Endothelial cell of umbilical vein (primary cell): ENCODE data around the gene KIF18A. TPM values are rescaled to one million over a fixed set of nuclear protein-coding genes. Genes with fewer than 3 reads are reported as not detected.

ENCODE experiments used
- BruUV-seq: library from RNA; stranded (reverse); fragments of 400-500 nt; replicated peaks from 2 replicates; lab custom pipeline; 2021; lab: Mats Ljungman, UMichigan
- CTCF ChIA-PET: fragments of 300-600, 350-600 bp; sonication (Branson Sonifier 250); formaldehyde crosslinking; loops from one replicate; lab custom pipeline; 2021; ENCODE audit warnings: antibody characterized with exemption, inconsistent platforms; lab: Charles Lee
- POLR2A ChIA-PET: fragments of 300-600, 350-600 bp; sonication (Branson Sonifier 250); formaldehyde crosslinking; loops from one replicate; lab custom pipeline; 2021; ENCODE audit warnings: antibody characterized with exemption, inconsistent platforms; lab: Charles Lee
- DNase-seq: peaks from one replicate; pipeline ENCODE4 v3.0.0-alpha.2; 2011; ENCODE audit warnings: low read depth, low spot score
- FAIRE-seq: peaks from 2 replicates; lab custom pipeline; 2011; peaks lifted over from hg19 to GRCh38; lab: Jason Lieb, UNC
- H2AFZ ChIP-seq: 2 replicates; pipeline ENCODE4 v1.6.0; 2012; ENCODE audit warnings: low read depth, low read length, control low read depth, inconsistent platforms
- H3K27ac ChIP-seq: 2 replicates; pipeline ENCODE4 v1.5.1; 2011; ENCODE audit warnings: low read depth, mild to moderate bottlenecking, control low read depth, low read length, moderate library complexity; ENCODE audit not compliant: insufficient read depth
- H3K27me3 ChIP-seq, 2 experiments: 2 replicates each; pipeline versions ENCODE4 v1.6.0 to v1.6.1; 2011; ENCODE audit warnings: low read length in 2 of 2, mixed read lengths in 1 of 2; ENCODE audit not compliant: control insufficient read depth in 2 of 2, insufficient read depth in 2 of 2
- H3K36me3 ChIP-seq, 2 experiments: 2 replicates in 1 of 2; 3 replicates in 1 of 2; pipeline ENCODE4 v1.5.1; 2011; ENCODE audit warnings: low read length in 2 of 2, mild to moderate bottlenecking in 1 of 2, moderate library complexity in 1 of 2; ENCODE audit not compliant: control insufficient read depth in 2 of 2, insufficient read depth in 2 of 2; ENCODE audit errors: extremely low read depth in 1 of 2
- H3K4me1 ChIP-seq: 3 replicates; pipeline ENCODE4 v1.5.1; 2011; ENCODE audit warnings: mild to moderate bottlenecking, low read length; ENCODE audit not compliant: control insufficient read depth, insufficient read depth; ENCODE audit errors: extremely low read depth
- H3K4me2 ChIP-seq: 2 replicates; pipeline ENCODE4 v1.6.1; 2011; ENCODE audit warnings: low read length, control low read depth, mixed read lengths; ENCODE audit not compliant: insufficient read depth
- H3K4me3 ChIP-seq, 3 experiments: fragments of 200-600 bp in 1 of 3; sonication (generic), shearing (Covaris generic) in 1 of 3; replicated peaks in 1 of 3; 2 replicates each; pipeline ENCODE4 v1.5.1; 2011 to 2016; ENCODE audit warnings: control low read depth in 3 of 3, low read length in 3 of 3, mild to moderate bottlenecking in 2 of 3, inconsistent platforms in 1 of 3, low read depth in 1 of 3, moderate library complexity in 1 of 3; ENCODE audit not compliant: insufficient read depth in 1 of 3
- H3K79me2 ChIP-seq: 2 replicates; pipeline ENCODE4 v1.6.0; 2012; ENCODE audit warnings: low read length, inconsistent platforms; ENCODE audit not compliant: control insufficient read depth, insufficient read depth
- H3K9ac ChIP-seq: replicated peaks from 2 replicates; pipeline ENCODE3; 2011; ENCODE audit warnings: low read length, control low read depth; ENCODE audit not compliant: insufficient read depth; ENCODE audit errors: extremely low read depth
- H3K9me1 ChIP-seq: replicated peaks from 3 replicates; pipeline ENCODE4 v1.6.0; 2011; ENCODE audit warnings: mild to moderate bottlenecking, low read length; ENCODE audit not compliant: control insufficient read depth, insufficient read depth; ENCODE audit errors: extremely low read depth
- H3K9me3 ChIP-seq: replicated peaks from 2 replicates; pipeline ENCODE4 v1.5.1; 2012; ENCODE audit warnings: low read length, inconsistent platforms; ENCODE audit not compliant: control insufficient read depth, insufficient read depth
- H4K20me1 ChIP-seq: replicated peaks from 2 replicates; pipeline ENCODE3; 2011; ENCODE audit warnings: mild to moderate bottlenecking, low read length; ENCODE audit not compliant: control insufficient read depth, insufficient read depth; ENCODE audit errors: extremely low read depth
- CTCF ChIP-seq, 2 donors: IDR thresholded peaks; 1 replicate in 1 of 2; 2 replicates in 1 of 2; pipeline ENCODE4 v1.5.1; 2011; ENCODE audit warnings: low read length in 2 of 2, mild to moderate bottlenecking in 2 of 2, moderate library complexity in 2 of 2, control low read depth in 1 of 2, inconsistent platforms in 1 of 2, low read depth in 1 of 2; ENCODE audit not compliant: insufficient read depth in 1 of 2; ENCODE audit errors: extremely low read depth in 1 of 2
- EZH2 ChIP-seq: IDR thresholded peaks from 2 replicates; pipeline ENCODE4 v1.6.1; 2012; ENCODE audit warnings: borderline replicate concordance, low read depth, mild to moderate bottlenecking, moderate library complexity, low read length, inconsistent platforms; ENCODE audit not compliant: severe bottlenecking
- FOS ChIP-seq: IDR thresholded peaks from 2 replicates; pipeline ENCODE4 v1.6.1; 2011; ENCODE audit warnings: mild to moderate bottlenecking, low read length, moderate library complexity, borderline replicate concordance; ENCODE audit not compliant: insufficient read depth
- GATA2 ChIP-seq: IDR thresholded peaks from 2 replicates; pipeline ENCODE4 v1.7.0; 2011; ENCODE audit warnings: low read depth, mild to moderate bottlenecking, moderate library complexity, mixed read lengths, low read length; ENCODE audit not compliant: insufficient read length, insufficient read depth
- JUN ChIP-seq: IDR thresholded peaks from 2 replicates; pipeline ENCODE4 v1.6.1; 2011; ENCODE audit warnings: borderline replicate concordance, low read depth; ENCODE audit not compliant: insufficient read length, insufficient read depth
- MAX ChIP-seq: IDR thresholded peaks from 2 replicates; pipeline ENCODE4 v1.6.1; 2011; ENCODE audit not compliant: insufficient read depth, insufficient read length
- MYC ChIP-seq: IDR thresholded peaks from one replicate; pipeline ENCODE4 v1.6.1; 2011; ENCODE audit warnings: mild to moderate bottlenecking, low read depth, low read length
- POLR2A ChIP-seq: IDR thresholded peaks from 2 replicates; pipeline ENCODE4 v1.6.1; 2012; ENCODE audit warnings: low read depth, mild to moderate bottlenecking, control low read depth, low read length
- POLR2AphosphoS5 ChIP-seq: IDR thresholded peaks from 2 replicates; pipeline ENCODE4 v1.6.1; 2012; ENCODE audit warnings: low read depth, mild to moderate bottlenecking, control low read depth, low read length, moderate library complexity; ENCODE audit not compliant: insufficient read depth
- dilution Hi-C: fragments of 300-500 bp; cut with MboI; formaldehyde crosslinking; loops from one replicate; pipeline ENCODE4 v1.15.0; 2019; ENCODE audit warnings: low sequenced_read_pairs; ENCODE audit not compliant: extremely low pct_ligation_motif_present
- intact Hi-C: fragments of 100-400 bp; cut with micrococcal nuclease; formaldehyde crosslinking; loops from one replicate; pipeline ENCODE4 v1.10.0; 2022
- polyA plus RNA-seq, 4 experiments: library from polyadenylated mRNA; depleted of rRNA in 3 of 4; stranded (reverse) in 3 of 4; unstranded in 1 of 4; fragments of >200 nt; gene quantifications; 2 replicates each; pipeline versions ENCODE4 v1.2.1 to v1.2.3, GENCODE V29; 2011 to 2012; ENCODE audit warnings: missing spikeins in 1 of 4
- total RNA-seq: library from RNA; stranded (reverse); gene quantifications from 2 replicates; pipeline ENCODE4 v1.2.3, GENCODE V29; 2021

The KIF18A gene
- total and polyA plus RNA-seq, 2 donors (not counting 3 experiments of a cell fraction or from before 2014, with no cell fraction given), result 2.5 to 18.5 TPM

GRCh38 chr11:28072321-28072720 lies 35.6 kb downstream of the KIF18A start:
- no peak for TF ChIP-seq GATA2
- no peak for TF ChIP-seq JUN
- FAIRE-seq (peak; percentile 26), DNase-seq (peak; percentile 58)
- H3K9me3 ChIP-seq, result no peaks in the 10 kb centered on the region
- ChIA-PET CTCF (interaction anchor here (0.8 to 2.1 kb wide), 7 partner anchors 11 to 1087 kb away, joined by 3 to 6 read pairs (median 5); no protein-coding TSS in a partner anchor), POLR2A (no interaction called here)
- no peak overlapping the region for H3K4me3 ChIP-seq
- no peaks in the 10 kb centered on the region for H3K36me3 ChIP-seq
- H3K9me1 ChIP-seq, result no peaks in the 10 kb centered on the region
- peak overlapping the region; percentile 54 for H2AFZ ChIP-seq
- no TSS peak for BruUV-seq
- H3K27me3 ChIP-seq, result no peaks in the 10 kb centered on the region
- intact Hi-C loops, result no loop called here
- no peak overlapping the region for H3K27ac ChIP-seq
- no peaks in the 10 kb centered on the region for H3K79me2 ChIP-seq
- peak overlapping the region; percentile 31 for H3K4me2 ChIP-seq
- H4K20me1 ChIP-seq, result no peaks in the 10 kb centered on the region
- dilution Hi-C loops, result no loop called here
- peaks cover 3% of the 10 kb centered on the region for H3K4me1 ChIP-seq
- no peak overlapping the region for H3K9ac ChIP-seq

DNA sequence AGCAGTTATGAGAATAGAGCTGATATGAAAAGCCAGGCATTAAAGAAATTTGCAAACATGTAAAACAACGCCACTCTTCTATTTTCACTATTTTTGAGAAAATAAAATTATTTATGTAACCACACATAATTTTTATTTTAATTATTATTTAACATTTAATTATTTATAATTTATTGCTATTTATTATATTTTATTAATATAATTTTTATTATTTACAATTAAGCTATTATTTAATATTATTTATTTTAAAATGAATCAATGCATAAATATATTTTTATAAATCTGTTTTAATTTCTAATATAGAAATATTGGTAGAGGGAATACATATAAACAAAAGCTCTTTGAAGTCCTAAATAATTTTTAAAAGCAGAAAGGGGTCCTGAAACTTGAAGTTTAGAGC lies 36.7 kb downstream of the KIF18A start:
- no peak for FAIRE-seq
- dilution Hi-C loops, result no loop called here
- no peak overlapping the region for H2AFZ ChIP-seq

More for the DNA sequence above, 36.7 kb downstream of the KIF18A start:
- no peak for TF ChIP-seq POLR2A
- TF ChIP-seq CTCF (IDR thresholded peaks at IDR 0.05; ENCODE audit: extremely low read depth in 1 of 2, insufficient read depth in 1 of 2, low read depth in 1 of 2, low read length in 2 of 2), result no peak
- no peak for TF ChIP-seq MAX
- TF ChIP-seq FOS, result no peak
- no peak for TF ChIP-seq MYC
- no peak for TF ChIP-seq GATA2
- no peak for TF ChIP-seq JUN
- TF ChIP-seq EZH2, result no peak
- TF ChIP-seq POLR2AphosphoS5, result no peak
- no peak overlapping the region for H3K27ac ChIP-seq
- H3K9ac ChIP-seq, result no peak overlapping the region
- no peaks in the 10 kb centered on the region for H3K79me2 ChIP-seq
- no peaks in the 10 kb centered on the region for H3K9me1 ChIP-seq
- H3K36me3 ChIP-seq, result no peaks in the 10 kb centered on the region
- intact Hi-C loops, result no loop called here
- DNase-seq, result no peak
- BruUV-seq, result no TSS peak
- peaks cover 3% of the 10 kb centered on the region for H3K4me1 ChIP-seq
- H3K4me3 ChIP-seq, result no peak overlapping the region
- no peaks in the 10 kb centered on the region for H4K20me1 ChIP-seq
- H3K9me3 ChIP-seq, result no peaks in the 10 kb centered on the region
- CTCF ChIA-PET, result no interaction called here
- H3K27me3 ChIP-seq, result no peaks in the 10 kb centered on the region
- H3K4me2 ChIP-seq, result no peak overlapping the region
- POLR2A ChIA-PET, result no interaction called here
